NCI-H524 (cell line): ENCODE results near the gene TRIM10.
"Not testable (repeated sequence)": the region's sequence is repeated elsewhere in the genome, so short reads cannot be mapped to it uniquely, and the experiment has no call there.

Experiments used
- DNase-seq, 2 experiments: peaks; one replicate each; lab custom pipeline; 2025; lab: John Stamatoyannopoulos, UW

TRIM10 gene

GRCh38 chr6:30171677-30172471, 10.9 kb upstream of the TRIM10 start:
- DNase-seq = peak; percentile 72 to 75

- peak; percentile 21 to 60 for DNase-seq
Observed at GRCh38 chr6:30169658-30170614, 8.9 kb upstream of the TRIM10 start.

GRCh38 chr6:30168741-30169140, 7.7 kb upstream of the TRIM10 start:
- DNase-seq = no peak

GRCh38 chr6:30167101-30167500, 6.1 kb upstream of the TRIM10 start:
- DNase-seq = no peak

GRCh38 chr6:30165238-30165637, 4.2 kb upstream of the TRIM10 start:
- not testable (repeated sequence) for DNase-seq

- no peak for DNase-seq
Observed at GRCh38 chr6:30164714-30165113, 3.7 kb upstream of the TRIM10 start.

GRCh38 chr6:30163918-30164654, 3.1 kb upstream of the TRIM10 start:
- DNase-seq = no peak

- DNase-seq = no peak
Observed at GRCh38 chr6:30163090-30163917, 2.3 kb upstream of the TRIM10 start, which contains the start of gene TRIM15. Gene TRIM15, plus strand, starts transcription at chr6:30163546. Its CDS starts 139 bp downstream, at chr6:30163685.

- DNase-seq = no peak
Observed at GRCh38 chr6:30162265-30163089, 1.5 kb upstream of the TRIM10 start.

GRCh38 chr6:30160008-30160784, 815 bp downstream of the TRIM10 start:
- DNase-seq = no peak

GRCh38 chr6:30158475-30159040, 2.5 kb downstream of the TRIM10 start:
- DNase-seq = no peak

GRCh38 chr6:30157999-30158398, 3.0 kb downstream of the TRIM10 start:
- no peak for DNase-seq

- DNase-seq = no peak
Observed at GRCh38 chr6:30157581-30157980, 3.4 kb downstream of the TRIM10 start.

GRCh38 chr6:30156774-30157173, 4.2 kb downstream of the TRIM10 start:
- no peak for DNase-seq

GRCh38 chr6:30156262-30156599, 4.8 kb downstream of the TRIM10 start:
- DNase-seq = no peak

- DNase-seq = no peak
Observed at GRCh38 chr6:30155520-30156261, 5.3 kb downstream of the TRIM10 start.

GRCh38 chr6:30154709-30155519, 6.1 kb downstream of the TRIM10 start:
- DNase-seq = no peak

- no peak for DNase-seq
Observed at GRCh38 chr6:30154061-30154460, 7.0 kb downstream of the TRIM10 start.
